Vagina (tissue), 2 donors: ENCODE data around the gene RELCH.

ENCODE experiments used
- POLR2AphosphoS5 ChIP-seq, 2 donors: sonication (generic); formaldehyde crosslinking; IDR thresholded peaks; one replicate each; pipeline ENCODE4 v1.9.0; 2017; ENCODE audit warnings: antibody characterized with exemption in 2 of 2, mild to moderate bottlenecking in 2 of 2, low read depth in 1 of 2; ENCODE audit not compliant: insufficient read depth in 1 of 2
- TF ChIP-seq, protein P1 (sequence below), 3 experiments: fragments of 450-650 bp in 2 of 3; fragments of 200-600 bp in 1 of 3; sonication (generic) in 1 of 3; IDR thresholded peaks; one replicate each; pipeline ENCODE4 v1.5.1; 2017 to 2019; ENCODE audit warnings: antibody characterized with exemption in 3 of 3, mild to moderate bottlenecking in 2 of 3, moderate library complexity in 2 of 3

DNA sequence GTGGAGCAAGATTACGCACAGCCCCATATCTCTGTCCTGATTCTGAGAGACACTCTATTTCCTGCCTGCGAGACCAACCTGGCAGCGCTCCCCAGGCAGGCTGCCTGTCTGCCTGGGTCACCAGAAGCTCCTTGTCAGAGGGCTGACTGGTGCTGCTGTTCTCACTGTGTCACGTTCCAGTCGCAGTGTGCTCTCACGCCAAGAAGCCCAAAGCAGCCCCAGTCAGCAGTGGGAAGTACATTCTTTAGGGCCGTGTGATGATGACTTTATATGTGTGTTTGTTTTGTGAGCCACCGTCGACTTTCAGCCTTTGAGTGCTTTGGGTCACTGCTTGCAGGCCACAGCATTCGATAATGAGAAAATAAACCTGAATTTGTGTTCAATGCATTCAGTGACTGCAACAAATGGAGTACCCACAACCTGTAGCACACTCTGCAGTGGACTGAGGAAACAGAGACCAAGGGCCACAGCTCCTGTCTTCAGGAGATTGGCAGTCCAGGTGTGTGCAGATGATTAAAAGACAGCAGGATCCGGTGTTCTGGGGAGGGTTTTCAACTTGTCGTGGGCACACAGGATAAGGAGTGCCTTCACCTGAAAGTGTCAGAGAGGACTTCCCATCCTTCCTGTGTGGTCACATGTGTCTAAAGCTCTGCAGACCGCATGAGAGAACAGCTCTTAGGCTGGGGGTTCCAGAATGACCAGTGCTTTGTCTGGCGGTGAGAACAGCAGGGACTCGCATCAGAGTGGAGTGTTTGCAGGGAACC is 142.8 kb downstream of the RELCH start:
- TF ChIP-seq, protein P1, sequence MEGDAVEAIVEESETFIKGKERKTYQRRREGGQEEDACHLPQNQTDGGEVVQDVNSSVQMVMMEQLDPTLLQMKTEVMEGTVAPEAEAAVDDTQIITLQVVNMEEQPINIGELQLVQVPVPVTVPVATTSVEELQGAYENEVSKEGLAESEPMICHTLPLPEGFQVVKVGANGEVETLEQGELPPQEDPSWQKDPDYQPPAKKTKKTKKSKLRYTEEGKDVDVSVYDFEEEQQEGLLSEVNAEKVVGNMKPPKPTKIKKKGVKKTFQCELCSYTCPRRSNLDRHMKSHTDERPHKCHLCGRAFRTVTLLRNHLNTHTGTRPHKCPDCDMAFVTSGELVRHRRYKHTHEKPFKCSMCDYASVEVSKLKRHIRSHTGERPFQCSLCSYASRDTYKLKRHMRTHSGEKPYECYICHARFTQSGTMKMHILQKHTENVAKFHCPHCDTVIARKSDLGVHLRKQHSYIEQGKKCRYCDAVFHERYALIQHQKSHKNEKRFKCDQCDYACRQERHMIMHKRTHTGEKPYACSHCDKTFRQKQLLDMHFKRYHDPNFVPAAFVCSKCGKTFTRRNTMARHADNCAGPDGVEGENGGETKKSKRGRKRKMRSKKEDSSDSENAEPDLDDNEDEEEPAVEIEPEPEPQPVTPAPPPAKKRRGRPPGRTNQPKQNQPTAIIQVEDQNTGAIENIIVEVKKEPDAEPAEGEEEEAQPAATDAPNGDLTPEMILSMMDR (IDR thresholded peaks at IDR 0.05): no peak
- TF ChIP-seq POLR2AphosphoS5 (IDR thresholded peaks at IDR 0.05; ENCODE audit: insufficient read depth in 1 of 2, low read depth in 1 of 2): no peak
